Suprapubic skin (tissue), 4 donors: ENCODE results near the gene PRR33. TPM values are rescaled to one million over a fixed set of nuclear protein-coding genes. Genes with fewer than 3 reads are reported as not detected.

Experiments used
- DNase-seq, 2 donors: peaks; one replicate each; pipeline ENCODE4 v3.0.0-alpha.2; 2019; ENCODE audit warnings: low spot score in 2 of 2
- H3K27ac ChIP-seq: fragments of 200-600 bp; sonication (generic); one replicate; pipeline ENCODE4 v1.5.1; 2019
- H3K27me3 ChIP-seq: fragments of 200-600 bp; sonication (generic); one replicate; pipeline ENCODE4 v1.5.1; 2019
- H3K36me3 ChIP-seq: fragments of 200-600 bp; sonication (generic); one replicate; pipeline ENCODE4 v1.5.1; 2019
- H3K4me1 ChIP-seq: fragments of 200-600 bp; sonication (generic); one replicate; pipeline ENCODE4 v1.5.1; 2019
- H3K4me3 ChIP-seq: fragments of 200-600 bp; sonication (generic); one replicate; pipeline ENCODE4 v1.5.1; 2019; ENCODE audit warnings: mild to moderate bottlenecking
- H3K9me3 ChIP-seq: fragments of 200-600 bp; sonication (generic); one replicate; pipeline ENCODE4 v1.5.1; 2019
- EP300 ChIP-seq: sonication (generic); formaldehyde crosslinking; IDR thresholded peaks from one replicate; pipeline ENCODE4 v1.6.1; 2017; ENCODE audit warnings: antibody characterized with exemption
- POLR2A ChIP-seq, 2 donors: fragments of 450-650 bp; IDR thresholded peaks; one replicate each; pipeline ENCODE4 v1.6.1; 2017; ENCODE audit warnings: antibody characterized with exemption in 2 of 2, mild to moderate bottlenecking in 2 of 2, moderate library complexity in 2 of 2
- POLR2AphosphoS5 ChIP-seq, 3 donors: sonication (generic); formaldehyde crosslinking; IDR thresholded peaks; one replicate each; pipeline ENCODE4 v1.6.1; 2017; ENCODE audit warnings: antibody characterized with exemption in 3 of 3
- WGBS: methylation state at CpG from one replicate; pipeline ENCODE4 v1.1.5; 2018; 5-methylcytosine and 5-hydroxymethylcytosine counted together
- total RNA-seq, 4 donors: library from RNA; depleted of rRNA; stranded (reverse); fragments of >200 nt; gene quantifications; one replicate each; pipeline ENCODE4 v1.1.0, GENCODE V29; 2016
- TF ChIP-seq, protein P1 (sequence below), 2 donors: fragments of 200-600 bp in 1 of 2; fragments of 450-650 bp in 1 of 2; sonication (generic) in 1 of 2; IDR thresholded peaks; one replicate each; pipeline ENCODE4 v1.5.1; 2016 to 2019; ENCODE audit warnings: antibody characterized with exemption in 2 of 2, mild to moderate bottlenecking in 1 of 2, moderate library complexity in 1 of 2

Gene PRR33
- total RNA-seq, 4 donors from 2014 or later = not detected

DNA sequence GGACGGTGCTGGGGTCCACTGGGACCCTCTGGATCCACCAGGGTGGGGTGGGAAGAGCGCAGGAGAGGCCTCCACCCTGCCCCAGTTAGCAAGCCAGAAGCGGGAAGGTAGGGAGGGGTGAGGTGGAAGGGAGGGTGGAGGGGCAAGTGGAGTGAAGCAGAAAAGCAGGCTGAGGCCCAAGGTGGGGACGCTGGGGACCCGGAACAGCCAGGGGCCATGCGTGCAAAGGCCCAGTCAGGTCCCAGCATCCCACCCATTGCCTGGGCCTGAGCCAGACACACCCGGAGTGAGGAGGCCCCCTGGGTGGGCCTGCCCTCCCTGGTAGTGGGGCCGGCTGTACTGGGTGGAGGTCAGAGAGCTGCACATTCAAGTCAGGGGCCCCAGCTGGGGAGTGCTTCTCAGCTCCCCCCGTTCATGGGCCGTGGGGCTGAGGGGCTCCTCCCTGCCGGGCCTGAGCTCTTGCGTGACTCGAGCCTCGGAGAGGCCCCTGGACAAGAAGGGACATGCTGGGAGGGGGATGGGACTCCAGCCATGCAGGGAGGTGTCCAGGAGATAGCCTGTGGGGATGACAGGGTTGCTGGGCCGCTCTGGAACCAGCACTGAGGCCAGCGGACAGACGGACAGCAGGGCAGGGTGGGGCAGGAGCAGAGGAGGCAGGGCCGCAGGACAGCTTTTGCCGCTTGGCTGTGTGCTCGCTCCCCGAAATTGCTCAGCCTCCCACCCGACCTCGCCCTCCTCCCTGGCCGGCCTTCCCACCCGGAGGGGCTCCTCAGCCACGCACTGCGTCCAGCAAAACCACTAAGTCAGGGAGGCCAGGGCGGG lies 35.5 kb upstream of the PRR33 start:
- Histone ChIP-seq H3K4me3 (no peak overlapping the region), H3K27ac (no peak overlapping the region), H3K4me1 (peaks cover 17% of the 10 kb centered on the region), H3K36me3 (no peaks in the 10 kb centered on the region), H3K9me3 (no peaks in the 10 kb centered on the region), H3K27me3 (no peaks in the 10 kb centered on the region)
- TF ChIP-seq EP300 (no peak), POLR2AphosphoS5 (IDR thresholded peaks at IDR 0.05) (no peak), POLR2A (IDR thresholded peaks at IDR 0.05) (no peak)
- TF ChIP-seq, protein P1, sequence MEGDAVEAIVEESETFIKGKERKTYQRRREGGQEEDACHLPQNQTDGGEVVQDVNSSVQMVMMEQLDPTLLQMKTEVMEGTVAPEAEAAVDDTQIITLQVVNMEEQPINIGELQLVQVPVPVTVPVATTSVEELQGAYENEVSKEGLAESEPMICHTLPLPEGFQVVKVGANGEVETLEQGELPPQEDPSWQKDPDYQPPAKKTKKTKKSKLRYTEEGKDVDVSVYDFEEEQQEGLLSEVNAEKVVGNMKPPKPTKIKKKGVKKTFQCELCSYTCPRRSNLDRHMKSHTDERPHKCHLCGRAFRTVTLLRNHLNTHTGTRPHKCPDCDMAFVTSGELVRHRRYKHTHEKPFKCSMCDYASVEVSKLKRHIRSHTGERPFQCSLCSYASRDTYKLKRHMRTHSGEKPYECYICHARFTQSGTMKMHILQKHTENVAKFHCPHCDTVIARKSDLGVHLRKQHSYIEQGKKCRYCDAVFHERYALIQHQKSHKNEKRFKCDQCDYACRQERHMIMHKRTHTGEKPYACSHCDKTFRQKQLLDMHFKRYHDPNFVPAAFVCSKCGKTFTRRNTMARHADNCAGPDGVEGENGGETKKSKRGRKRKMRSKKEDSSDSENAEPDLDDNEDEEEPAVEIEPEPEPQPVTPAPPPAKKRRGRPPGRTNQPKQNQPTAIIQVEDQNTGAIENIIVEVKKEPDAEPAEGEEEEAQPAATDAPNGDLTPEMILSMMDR (IDR thresholded peaks at IDR 0.05) = no peak
- 77% methylated on average over 17 of the region's 28 CpGs for WGBS
- peak; percentile 62 to 73 for DNase-seq

DNA sequence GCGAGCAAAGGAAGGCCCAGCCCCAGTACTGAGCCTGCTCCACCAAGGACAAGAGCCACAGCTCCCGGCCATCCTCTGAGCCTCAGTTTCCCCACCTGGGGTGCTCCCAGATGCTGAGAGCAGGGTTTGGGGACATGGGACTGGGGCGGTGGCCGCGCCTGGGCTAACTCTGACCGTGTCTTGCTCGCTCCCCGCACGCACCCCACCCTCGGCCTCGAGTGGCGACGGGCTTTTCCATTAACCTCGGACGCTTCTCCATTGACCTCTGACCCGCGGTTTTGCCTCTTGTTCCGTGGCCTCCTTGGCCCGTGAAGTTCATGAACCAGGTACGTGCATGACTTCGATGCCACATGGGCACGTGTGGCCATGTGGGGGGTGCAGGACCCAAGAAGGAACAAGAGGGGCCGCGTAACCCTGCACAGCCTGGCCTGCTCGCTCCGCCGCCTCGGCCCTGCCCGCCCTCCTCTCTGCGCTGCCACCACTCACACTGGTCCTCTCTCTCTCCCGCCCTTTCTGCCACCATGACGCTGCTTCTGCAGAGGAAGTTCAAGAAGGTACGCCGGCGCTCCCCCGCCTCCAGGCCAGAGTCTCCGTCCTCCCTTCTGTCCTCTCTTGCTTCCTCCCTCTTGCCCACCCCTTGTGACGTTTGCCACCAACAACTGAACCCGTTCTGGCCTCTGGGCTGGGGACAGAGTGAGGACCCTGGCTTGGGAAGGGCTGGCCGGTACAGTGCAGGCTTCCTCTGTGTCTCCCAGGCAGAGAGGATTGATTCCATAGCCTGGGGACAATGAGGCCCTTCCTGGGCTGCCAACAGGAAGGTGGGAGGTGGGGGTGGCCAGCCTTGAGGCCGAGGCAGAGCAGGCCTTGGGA lies 34.7 kb upstream of the PRR33 start:
- Histone ChIP-seq H3K9me3 (no peaks in the 10 kb centered on the region), H3K4me1 (peaks cover 23% of the 10 kb centered on the region), H3K36me3 (no peaks in the 10 kb centered on the region), H3K27me3 (no peaks in the 10 kb centered on the region), H3K27ac (no peak overlapping the region), H3K4me3 (no peak overlapping the region)
- TF ChIP-seq POLR2AphosphoS5 (IDR thresholded peaks at IDR 0.05) (no peak), POLR2A (IDR thresholded peaks at IDR 0.05) (no peak), EP300 (no peak)
- TF ChIP-seq, protein P1 (IDR thresholded peaks at IDR 0.05) = no peak
- DNase-seq = peak in 1 of 2 donors; percentile 74
- 85% methylated on average over 40 of the region's 41 CpGs for WGBS

DNA sequence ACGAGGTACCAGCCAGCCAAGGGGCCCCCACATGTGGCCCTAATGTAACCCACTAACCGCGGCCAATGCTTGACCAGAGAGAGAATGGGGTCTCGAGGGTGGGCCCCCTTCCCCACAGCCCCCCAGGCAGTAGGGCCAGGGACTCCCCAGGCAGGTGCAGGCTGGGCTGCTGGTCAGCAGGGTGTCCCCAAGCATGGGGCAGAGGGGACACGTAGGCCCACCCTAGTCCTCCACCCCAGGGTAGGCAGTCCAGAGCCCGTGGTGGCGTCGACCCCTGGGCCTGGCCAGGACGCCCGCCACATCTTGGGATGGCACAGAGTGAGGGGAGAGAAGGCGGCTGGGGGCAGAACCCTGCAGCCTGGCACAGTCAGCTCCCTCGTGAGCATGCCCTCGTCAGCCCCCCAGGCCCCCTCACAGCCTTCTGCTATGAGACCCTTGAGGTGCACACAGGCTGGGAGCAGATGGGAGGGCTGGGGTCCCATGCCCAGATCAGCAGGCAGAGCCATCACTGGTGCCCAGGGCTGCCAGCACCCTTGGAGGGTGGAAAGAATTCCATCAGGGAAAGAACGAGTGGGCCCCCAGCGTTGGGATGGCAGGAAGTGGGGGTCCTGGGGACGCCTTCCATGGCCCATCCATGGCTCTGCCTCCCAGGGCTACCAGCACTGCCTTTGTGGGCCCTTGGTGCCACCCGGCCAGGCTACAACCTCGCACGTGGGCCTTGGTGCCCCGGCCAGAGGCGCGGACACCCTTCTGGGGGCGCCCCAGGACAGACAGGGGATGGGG lies 33.9 kb upstream of the PRR33 start:
- H3K4me1 ChIP-seq = peaks cover 28% of the 10 kb centered on the region
- H3K36me3 ChIP-seq = no peaks in the 10 kb centered on the region
- H3K4me3 ChIP-seq = no peak overlapping the region
- H3K9me3 ChIP-seq = no peaks in the 10 kb centered on the region
- no peak for DNase-seq
- no peaks in the 10 kb centered on the region for H3K27me3 ChIP-seq
- WGBS = 90% methylated on average over 11 of the region's 23 CpGs
- H3K27ac ChIP-seq = no peak overlapping the region
- no peak for TF ChIP-seq POLR2AphosphoS5 (IDR thresholded peaks at IDR 0.05)
- TF ChIP-seq EP300 = no peak
- TF ChIP-seq POLR2A (IDR thresholded peaks at IDR 0.05) = no peak
- TF ChIP-seq, protein P1 (IDR thresholded peaks at IDR 0.05) = no peak

DNA sequence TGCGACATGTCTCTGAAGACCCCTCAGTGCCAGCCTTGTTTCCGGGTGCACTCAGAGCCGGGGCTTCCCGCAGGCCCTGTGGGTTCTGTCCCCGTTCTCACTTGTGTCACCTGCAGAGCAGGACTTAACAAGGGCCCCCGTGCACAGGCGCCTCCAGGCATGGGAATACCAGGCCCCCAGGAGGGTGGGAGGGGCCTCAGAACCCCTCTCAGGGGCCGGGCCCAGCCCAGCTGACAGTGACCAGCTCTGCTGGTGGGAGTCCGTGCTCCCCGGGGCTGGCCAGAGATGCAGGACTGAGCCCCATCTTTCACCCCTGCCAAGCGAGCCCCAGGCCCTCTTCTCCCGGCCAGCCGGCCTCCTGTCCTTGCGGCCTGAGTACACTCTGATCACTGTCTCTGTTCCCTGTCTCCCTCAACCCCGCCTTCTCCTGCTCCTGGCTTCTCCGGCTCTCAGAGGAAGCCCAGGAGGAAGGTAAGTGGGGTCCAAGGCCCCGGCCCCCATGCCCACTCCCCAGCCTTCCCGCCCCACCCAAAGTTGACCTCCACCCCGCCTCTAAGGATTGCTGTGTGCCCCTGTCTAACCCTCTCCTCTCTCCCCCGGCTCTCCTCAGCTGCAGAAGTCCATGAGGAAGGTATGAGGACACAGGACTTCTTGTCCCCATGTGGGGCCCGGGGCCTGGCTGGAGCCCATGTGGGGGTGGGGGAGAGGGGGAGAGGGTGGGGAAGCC lies 33.1 kb upstream of the PRR33 start:
- Histone ChIP-seq H3K36me3 (no peaks in the 10 kb centered on the region), H3K4me1 (peaks cover 28% of the 10 kb centered on the region), H3K27me3 (no peaks in the 10 kb centered on the region), H3K9me3 (no peaks in the 10 kb centered on the region), H3K4me3 (no peak overlapping the region), H3K27ac (no peak overlapping the region)
- WGBS = 83% methylated on average over 18 of the region's 21 CpGs
- DNase-seq = peak; percentile 61 to 79
- TF ChIP-seq EP300 (no peak), POLR2A (IDR thresholded peaks at IDR 0.05) (no peak), POLR2AphosphoS5 (IDR thresholded peaks at IDR 0.05) (no peak)
- TF ChIP-seq, protein P1 (IDR thresholded peaks at IDR 0.05) = no peak
